HG02678 (cell line): ENCODE results near the gene NPPC.

ENCODE experiments used
- ATAC-seq: cut with Tn5 transposase; IDR thresholded peaks from one replicate; pipeline ENCODE4 v1.9.1; 2021; ENCODE audit warnings: mild to moderate bottlenecking, moderate library complexity; ENCODE audit not compliant: unreplicated experiment

NPPC gene

GRCh38 chr2:231935815-231936214 lies 9.6 kb upstream of the NPPC start:
- ATAC-seq: no peak

- ATAC-seq: no peak
Observed at GRCh38 chr2:231935207-231935524, 9.0 kb upstream of the NPPC start.

GRCh38 chr2:231934441-231935206 lies 8.4 kb upstream of the NPPC start:
- ATAC-seq: no peak

DNA sequence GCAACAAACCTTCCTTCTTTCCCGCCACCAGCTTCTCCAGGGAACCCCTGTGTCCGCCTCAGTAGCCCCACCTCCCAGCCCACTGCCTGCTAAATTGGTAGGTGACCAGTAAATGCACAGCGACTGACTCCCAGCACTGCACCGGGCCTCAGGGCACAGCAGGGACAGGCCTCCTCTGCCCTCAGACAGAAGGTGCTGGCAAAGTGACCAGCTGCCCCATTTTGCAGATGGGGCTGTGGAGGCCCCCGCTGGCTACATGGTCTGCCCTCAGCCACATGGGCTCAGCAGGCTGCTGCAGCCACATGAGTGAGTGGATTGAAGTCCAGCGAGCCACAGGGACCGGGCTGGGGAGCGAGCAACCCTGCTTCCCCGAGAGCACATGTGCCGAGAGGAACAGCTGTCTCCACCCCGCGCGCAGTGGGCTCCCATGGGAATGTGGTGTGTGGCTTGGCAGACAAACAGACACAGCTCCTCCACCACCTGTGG lies 7.8 kb upstream of the NPPC start:
- no peak for ATAC-seq

DNA sequence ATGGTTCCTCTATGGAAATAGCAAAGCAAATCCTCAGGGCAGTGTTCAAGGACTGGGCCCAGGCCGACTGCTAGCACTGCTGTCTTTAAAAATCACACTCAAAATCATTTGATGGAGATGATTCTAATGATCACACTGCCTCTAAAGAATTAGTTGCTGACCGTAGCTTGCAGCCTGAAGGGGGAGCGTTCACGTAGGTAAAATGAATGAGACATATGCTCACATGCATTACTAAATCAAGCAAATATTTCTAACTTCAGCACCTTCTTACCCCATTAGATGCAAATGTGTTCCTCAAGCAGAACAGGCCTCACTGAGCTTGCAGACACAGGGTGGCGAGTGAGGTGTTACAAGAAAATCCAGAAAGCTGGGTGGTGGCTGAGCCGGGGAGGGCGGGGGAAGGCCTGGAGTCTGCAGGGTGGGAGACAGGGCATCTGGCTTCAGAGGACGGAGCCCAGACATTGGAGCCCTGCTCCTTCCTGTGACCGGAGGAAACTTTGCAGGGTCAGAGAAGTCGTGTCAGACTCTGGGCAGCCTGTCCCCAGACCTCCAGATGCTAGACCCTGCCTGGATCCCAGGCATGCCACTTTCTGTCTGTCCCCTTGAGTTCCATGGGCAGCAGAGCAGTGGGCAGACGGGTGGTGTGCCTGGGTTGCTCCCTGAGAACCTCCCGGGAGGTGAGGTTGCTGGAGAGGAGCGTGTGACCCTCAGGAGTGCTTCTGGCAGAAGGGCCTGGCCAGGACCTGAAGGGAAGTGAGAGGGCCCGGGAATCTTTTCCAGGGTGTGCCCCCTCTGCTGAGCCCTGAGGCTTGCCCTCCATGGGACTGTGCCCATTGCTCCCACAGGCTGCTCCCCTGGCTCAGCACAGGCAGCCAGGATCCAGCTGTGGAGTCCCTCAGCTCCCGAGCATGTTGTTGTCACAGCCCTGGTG lies 7.1 kb upstream of the NPPC start:
- no peak for ATAC-seq

- ATAC-seq: no peak
Observed at GRCh38 chr2:231932711-231932970, 6.4 kb upstream of the NPPC start.

- no peak for ATAC-seq
Observed at GRCh38 chr2:231931481-231931915, 5.3 kb upstream of the NPPC start.

- no peak for ATAC-seq
Observed at GRCh38 chr2:231930593-231931281, 4.5 kb upstream of the NPPC start.

- ATAC-seq: no peak
Observed at GRCh38 chr2:231929961-231930592, 3.9 kb upstream of the NPPC start.

DNA sequence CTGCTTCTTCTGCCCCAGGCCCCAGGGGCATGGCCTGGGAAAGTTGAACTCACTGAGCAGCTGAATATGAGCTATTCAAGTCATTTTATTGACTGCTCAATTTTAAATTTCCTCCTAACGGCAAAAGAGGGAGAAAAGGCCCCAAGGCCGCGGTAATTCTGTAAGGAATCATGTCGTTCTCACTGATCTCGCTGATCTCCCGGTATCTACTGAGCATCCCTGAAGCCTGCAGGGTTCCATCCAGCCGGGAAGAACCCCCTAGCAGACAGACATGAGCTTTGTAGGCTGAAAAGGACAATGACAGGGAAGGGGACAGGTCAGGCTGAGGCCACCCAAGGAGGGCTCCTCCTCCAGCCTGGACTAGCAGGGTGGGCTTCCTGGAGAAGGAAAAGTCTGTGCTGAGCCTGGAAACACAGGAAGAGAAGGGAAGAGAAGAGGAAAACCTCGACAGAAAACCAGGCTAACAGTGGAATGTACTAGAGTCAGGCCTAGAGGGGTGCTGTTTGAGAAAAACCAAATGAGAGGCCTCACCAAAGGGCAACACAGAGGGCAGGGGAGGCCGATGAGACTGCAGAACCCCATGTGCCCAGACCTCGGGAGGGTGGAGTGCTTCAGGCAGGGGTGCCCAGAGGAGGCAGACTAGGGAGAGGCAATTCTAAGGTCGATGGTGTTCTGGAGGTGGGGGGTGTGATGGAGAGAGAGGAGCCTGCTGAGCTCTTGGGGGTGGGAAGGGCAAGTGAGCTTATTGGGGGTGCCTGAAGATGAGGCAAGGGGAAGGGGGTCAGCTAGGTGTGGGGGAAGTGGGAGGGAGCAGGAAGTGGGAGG lies 2.9 kb upstream of the NPPC start:
- no peak for ATAC-seq

DNA sequence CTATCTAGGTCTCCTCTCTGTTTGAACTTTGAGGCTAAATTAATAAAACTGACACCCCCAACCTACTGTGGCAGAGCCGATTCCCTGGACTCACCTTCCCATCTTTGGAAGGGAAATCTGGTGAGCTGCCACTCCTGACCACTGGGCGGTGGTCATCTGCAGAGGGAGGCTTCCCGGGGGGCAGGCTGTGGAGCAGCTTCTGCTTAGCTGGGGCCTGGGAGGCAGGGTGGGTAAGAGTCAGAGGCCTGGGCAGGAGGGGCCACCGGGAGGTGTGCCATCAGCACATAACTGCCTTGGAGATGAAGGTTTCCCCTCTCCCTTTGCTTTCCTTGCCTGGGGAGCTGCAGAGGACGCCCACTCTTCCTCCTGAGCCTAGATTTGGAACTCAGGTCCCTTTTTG lies 2.3 kb upstream of the NPPC start:
- ATAC-seq: no peak

- ATAC-seq: no peak
Observed at GRCh38 chr2:231927566-231927890, 1.3 kb upstream of the NPPC start.

- no peak for ATAC-seq
Observed at GRCh38 chr2:231926761-231927565, 767 bp upstream of the NPPC start.

- ATAC-seq: peak; percentile 55
Observed at GRCh38 chr2:231925303-231926179, 655 bp downstream of the NPPC start.

DNA sequence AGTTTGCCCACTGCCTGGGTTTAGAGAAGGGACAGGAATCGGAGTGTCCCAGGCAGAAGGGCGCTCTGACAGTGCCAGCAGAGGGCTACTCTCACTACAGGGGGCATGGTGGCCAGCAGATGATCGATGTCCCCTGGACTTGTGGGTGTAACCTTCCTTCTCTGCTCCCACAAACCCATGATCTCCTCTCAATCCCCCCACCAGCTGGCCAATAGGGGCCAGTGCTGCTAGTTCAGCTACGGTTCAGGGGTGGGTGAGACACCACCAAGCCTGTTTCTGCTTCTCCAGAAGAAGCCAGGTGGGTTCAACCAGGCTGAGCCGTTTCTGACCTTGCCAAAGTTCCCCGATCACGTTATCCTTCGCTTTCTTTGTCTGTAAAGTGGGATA lies 1.3 kb downstream of the NPPC start:
- no peak for ATAC-seq

GRCh38 chr2:231923951-231924888 lies 2.0 kb downstream of the NPPC start:
- no peak for ATAC-seq

DNA sequence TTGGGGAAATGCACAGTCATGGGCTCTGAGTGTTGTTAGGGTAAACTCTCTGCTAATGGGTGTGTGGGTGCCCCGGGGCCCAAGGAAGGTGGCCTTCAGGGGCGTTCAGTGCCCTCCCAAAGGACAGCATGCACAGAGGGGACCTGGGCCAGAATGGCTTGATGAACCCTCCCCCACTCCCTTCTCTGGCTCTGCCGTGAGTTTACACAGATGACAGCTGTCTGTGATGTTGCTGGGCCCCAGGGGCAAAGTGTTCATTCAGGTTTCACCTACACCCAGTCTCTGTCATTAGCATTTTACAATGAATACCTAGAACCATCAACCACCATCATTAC lies 3.2 kb downstream of the NPPC start:
- no peak for ATAC-seq
